Astrocyte of the spinal cord (primary cell): Measurements from ENCODE around the gene TRIM8.

ENCODE experiments used
- DNase-seq: peaks from one replicate; pipeline ENCODE4 v3.0.0; 2011; ENCODE audit warnings: low read depth, low spot score
- H3K4me3 ChIP-seq: 2 replicates; pipeline ENCODE4 v1.5.1; 2011; ENCODE audit warnings: low read depth, mild to moderate bottlenecking, low read length, moderate library complexity
- CTCF ChIP-seq: IDR thresholded peaks from 2 replicates; pipeline ENCODE4 v1.5.1; 2012; ENCODE audit warnings: low read depth, mild to moderate bottlenecking, low read length, inconsistent platforms
- in situ Hi-C: cut with HindIII; loops from 2 replicates; pipeline ENCODE4 v1.10.0; 2017; ENCODE audit warnings: low sequenced_read_pairs

TRIM8 gene

GRCh38 chr10:102675011-102675665, 30.9 kb downstream of the TRIM8 start:
- no peak for TF ChIP-seq CTCF
- no peak overlapping the region for H3K4me3 ChIP-seq
- DNase-seq: no peak
- in situ Hi-C loops: no loop called here

- no peak overlapping the region for H3K4me3 ChIP-seq
- TF ChIP-seq CTCF: no peak
- in situ Hi-C loops: no loop called here
- peak; percentile 95 for DNase-seq
Measured at GRCh38 chr10:102675666-102676533, 31.6 kb downstream of the TRIM8 start.

GRCh38 chr10:102676534-102677315, 32.4 kb downstream of the TRIM8 start:
- no peak overlapping the region for H3K4me3 ChIP-seq
- in situ Hi-C loops: no loop called here

GRCh38 chr10:102677331-102678067, 33.2 kb downstream of the TRIM8 start:
- in situ Hi-C loops: no loop called here
- H3K4me3 ChIP-seq: no peak overlapping the region
- DNase-seq: no peak
- no peak for TF ChIP-seq CTCF

More at GRCh38 chr10:102676534-102677315, 32.4 kb downstream of the TRIM8 start:
- no peak for DNase-seq
- no peak for TF ChIP-seq CTCF

GRCh38 chr10:102678068-102678400, 33.8 kb downstream of the TRIM8 start:
- H3K4me3 ChIP-seq: no peak overlapping the region
- in situ Hi-C loops: no loop called here
- DNase-seq: no peak
- TF ChIP-seq CTCF: no peak

- peak; percentile 82 for TF ChIP-seq CTCF
- DNase-seq: peak; percentile 56
- in situ Hi-C loops: no loop called here
- H3K4me3 ChIP-seq: no peak overlapping the region
Measured at GRCh38 chr10:102678842-102679289, 34.6 kb downstream of the TRIM8 start.
